HG02610 (cell line): Measurements from ENCODE around the gene RHEBL1.

Experiments
- ATAC-seq: cut with Tn5 transposase; IDR thresholded peaks from one replicate; pipeline ENCODE4 v1.9.1; 2021; ENCODE audit warnings: mild to moderate bottlenecking, moderate library complexity; ENCODE audit not compliant: unreplicated experiment

RHEBL1 gene

DNA sequence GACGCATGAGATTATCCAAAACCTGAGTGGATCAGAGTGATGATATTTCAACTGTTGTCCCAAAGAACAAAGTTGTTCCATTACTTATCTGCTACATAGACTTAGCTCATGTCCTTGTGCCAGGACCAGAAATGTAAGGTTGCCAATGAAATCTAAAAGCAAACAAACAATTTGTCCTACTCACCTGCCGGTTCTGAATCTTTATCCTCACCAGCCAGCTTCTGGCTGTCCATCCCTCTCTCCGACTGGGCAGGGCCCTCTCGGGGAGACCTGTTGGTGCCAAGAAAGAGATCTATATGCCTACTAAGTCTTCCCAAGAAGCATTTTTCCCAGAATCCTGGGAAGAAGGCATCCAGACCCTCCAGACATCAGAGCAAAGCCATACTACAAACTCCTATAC, 14.7 kb downstream of the RHEBL1 start:
- no peak for ATAC-seq

DNA sequence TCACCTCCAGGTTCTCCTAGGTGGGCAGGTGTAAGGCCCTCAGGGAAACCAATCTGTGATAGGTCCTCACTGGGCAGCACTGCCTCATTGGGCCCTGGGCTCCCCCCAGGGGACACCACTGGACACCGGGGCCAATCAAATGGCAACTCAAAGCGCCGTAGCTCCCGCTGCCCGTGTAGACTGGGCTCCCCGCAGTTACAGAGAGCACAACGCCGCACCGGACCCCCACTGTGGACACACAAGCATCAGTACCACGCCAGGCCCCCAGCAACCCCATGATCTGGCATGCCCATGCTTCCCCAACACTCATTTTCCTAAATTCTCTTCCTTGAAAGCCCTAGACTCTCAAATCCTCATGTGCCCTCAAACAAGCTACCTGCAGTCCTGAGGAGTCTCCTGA, 15.3 kb downstream of the RHEBL1 start:
- ATAC-seq, result no peak

GRCh38 chr12:49054096-49054495, 15.7 kb downstream of the RHEBL1 start:
- no peak for ATAC-seq

- no peak for ATAC-seq
These were observed 17.1 kb downstream of the RHEBL1 start for GRCh38 chr12:49052451-49053208.

- no peak for ATAC-seq
These were observed 17.9 kb downstream of the RHEBL1 start for GRCh38 chr12:49051777-49052438.

GRCh38 chr12:49051373-49051764, 18.4 kb downstream of the RHEBL1 start:
- ATAC-seq, result no peak

GRCh38 chr12:49050507-49051372, 19.0 kb downstream of the RHEBL1 start:
- ATAC-seq, result no peak

- ATAC-seq, result no peak
These were observed 20.1 kb downstream of the RHEBL1 start for GRCh38 chr12:49049566-49050224.

- ATAC-seq, result no peak
These were observed 20.8 kb downstream of the RHEBL1 start for GRCh38 chr12:49048953-49049352.

DNA sequence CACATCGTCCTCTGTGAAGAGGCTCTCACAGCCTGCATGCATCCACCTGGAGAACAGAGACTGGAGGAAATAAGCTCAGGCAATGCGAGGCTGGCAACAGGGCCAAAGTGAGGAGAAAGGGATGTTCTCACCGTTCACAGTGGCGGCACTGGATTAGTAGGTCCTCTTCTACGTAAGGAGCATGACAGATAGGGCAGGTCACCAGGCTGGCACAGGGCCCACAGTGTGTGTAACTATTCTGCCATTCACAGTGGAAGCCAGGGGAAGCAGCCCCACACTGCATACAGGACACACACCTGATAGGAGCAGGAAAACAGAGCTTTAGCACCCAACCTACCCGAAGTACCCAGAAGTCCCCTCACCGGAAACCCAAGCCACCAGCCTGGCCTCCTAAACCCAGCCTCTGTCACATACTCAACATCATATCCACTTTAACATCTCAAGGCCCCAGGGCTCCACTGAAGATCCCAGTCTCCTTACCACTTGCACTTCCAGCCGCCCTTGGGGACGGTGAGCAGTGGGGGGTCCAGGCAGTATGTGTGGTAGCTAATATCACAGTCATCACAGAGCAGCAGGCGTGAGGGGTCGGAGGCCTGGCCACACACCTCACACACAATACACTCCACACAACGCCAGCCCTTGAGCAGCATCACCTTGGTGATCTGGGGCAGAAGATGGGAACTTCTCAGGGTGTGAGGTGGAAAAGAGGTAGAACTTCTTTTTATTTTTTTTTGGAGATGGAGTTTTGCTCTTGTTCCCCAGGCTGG, 23.5 kb downstream of the RHEBL1 start:
- no peak for ATAC-seq

- ATAC-seq, result no peak
These were observed 25.1 kb downstream of the RHEBL1 start for GRCh38 chr12:49044660-49045059.

GRCh38 chr12:49043856-49044258, 25.9 kb downstream of the RHEBL1 start:
- ATAC-seq, result no peak

GRCh38 chr12:49043241-49043640, 26.5 kb downstream of the RHEBL1 start:
- ATAC-seq, result no peak

DNA sequence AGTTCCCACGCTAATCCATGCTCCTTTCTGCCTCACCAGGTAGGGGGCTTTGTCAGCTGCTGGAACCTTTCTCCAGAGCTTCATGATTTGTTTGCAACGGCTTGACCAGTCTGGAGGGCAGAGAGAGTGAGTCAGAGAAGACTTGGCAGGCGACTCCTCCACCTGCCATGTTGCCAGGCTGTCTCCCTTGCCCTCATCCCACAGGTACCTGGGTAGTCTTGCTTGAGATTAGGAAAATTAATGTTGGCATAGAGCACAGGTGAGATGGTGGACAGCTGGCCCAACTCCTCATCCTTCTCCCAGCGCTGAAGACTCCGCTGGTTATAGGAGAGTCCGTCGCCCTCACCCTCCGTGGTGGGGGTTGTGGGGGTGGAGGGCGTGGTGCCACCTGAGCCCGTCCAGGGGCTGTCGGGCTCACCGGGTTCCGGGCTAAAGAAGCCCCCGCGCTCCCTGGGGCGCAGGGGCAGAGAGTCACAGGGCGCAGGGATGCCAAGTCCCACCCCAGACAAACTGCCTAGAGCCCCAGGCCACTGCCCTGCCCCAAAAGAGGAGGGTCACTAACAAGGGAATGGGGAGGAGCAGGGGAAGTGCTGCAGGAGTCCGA, 27.8 kb downstream of the RHEBL1 start:
- no peak for ATAC-seq

DNA sequence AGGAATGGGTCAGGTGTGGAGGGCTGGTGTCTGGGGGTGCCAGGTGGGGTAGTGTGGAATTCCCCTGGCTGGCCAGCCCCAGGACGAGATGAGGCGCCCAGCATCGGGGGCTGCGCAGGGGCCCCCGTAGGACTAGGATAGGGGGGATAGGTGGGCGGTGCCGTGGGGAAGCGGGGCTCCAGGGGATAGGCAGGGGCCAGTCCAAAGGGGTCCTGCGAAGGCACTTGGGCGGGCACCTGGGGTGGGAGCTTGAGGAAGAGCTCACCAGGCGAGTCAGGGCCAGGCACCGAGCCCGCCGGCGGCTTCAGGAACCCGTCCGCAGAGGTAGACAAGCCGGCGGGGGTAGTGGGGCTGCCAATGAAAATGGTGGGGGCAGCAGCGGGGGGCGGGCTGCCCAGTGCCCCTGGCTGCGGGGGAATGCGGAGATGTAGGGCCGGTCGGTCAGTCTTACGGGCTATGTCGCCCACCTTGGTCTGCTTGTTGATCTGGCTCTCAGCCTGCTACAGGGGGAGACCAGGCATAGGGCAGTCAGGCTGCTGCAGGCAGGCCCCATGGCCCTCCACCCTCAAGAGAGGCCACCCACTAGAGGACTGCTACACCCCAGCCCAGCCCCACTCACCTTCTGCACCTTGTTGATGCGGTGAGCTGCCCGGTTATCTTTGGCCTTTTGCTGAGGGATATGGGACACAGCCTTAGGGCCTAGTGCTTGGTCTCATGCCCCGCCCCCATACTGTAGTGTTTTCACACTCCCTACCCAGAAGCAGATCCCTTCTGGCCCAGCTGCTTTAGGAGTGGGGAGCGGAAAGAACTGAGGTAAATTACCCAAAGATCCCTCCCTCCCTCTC, 28.5 kb downstream of the RHEBL1 start:
- no peak for ATAC-seq

GRCh38 chr12:49040364-49040855, 29.4 kb downstream of the RHEBL1 start:
- ATAC-seq, result no peak

DNA sequence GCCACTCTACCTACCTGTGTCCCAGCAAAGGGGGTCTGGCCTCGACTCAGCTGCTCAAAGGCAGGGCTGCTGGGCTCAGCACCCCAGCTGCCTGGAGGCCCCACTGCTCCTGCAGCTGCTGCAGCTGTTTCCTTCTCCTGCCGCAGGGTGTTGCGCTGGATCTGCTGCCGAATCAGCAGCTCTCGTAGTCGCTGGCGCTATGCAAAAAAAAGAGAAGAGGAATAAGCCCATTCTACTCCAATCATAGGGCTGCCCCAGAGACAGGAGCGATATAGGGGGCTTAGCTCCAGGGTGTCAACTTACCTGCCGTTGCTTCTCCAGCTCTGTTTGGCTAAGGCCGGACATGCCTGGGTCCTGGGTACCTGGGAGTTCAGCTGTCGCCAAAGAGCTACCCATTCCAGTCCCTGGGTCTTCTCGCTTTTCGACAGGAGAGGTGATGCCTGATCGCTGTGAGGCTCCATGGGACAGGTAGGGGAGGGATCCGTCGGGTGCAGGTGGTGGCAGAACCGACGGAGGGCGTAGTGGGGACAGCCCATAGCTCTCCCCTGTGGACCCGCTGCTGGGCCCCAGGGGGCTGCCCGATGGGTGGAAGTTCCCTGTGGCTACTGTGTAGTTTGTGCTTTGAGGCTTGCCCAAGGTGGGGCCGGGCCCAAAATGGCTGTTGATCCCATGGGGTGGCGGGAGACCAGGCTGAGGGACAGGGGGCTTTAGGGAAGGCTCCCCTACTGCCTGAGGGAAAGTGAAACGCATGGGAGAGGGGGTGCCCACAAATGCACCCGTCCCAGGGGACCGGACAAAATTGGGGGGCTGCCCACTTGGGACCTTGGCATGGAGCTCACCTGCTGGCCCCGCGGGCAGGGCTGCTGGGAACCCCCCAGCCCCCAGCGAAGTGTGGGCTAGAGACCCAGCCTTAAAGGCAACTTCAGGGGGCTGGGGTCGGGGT, 30.1 kb downstream of the RHEBL1 start:
- no peak for ATAC-seq
